Stimulated activated CD4-positive, alpha-beta T cell treated with anti-CD3 and anti-CD28 coated beads, Interleukin-4, amount 100 ng/mL, for 48 hours (primary cell): ENCODE results near the gene GPR135.

Experiments
- DNase-seq, 2 donors: peaks; one replicate each; pipeline ENCODE4 v3.0.0-alpha.2; 2020; ENCODE audit warnings: low read depth in 2 of 2

GPR135 gene, protein sequence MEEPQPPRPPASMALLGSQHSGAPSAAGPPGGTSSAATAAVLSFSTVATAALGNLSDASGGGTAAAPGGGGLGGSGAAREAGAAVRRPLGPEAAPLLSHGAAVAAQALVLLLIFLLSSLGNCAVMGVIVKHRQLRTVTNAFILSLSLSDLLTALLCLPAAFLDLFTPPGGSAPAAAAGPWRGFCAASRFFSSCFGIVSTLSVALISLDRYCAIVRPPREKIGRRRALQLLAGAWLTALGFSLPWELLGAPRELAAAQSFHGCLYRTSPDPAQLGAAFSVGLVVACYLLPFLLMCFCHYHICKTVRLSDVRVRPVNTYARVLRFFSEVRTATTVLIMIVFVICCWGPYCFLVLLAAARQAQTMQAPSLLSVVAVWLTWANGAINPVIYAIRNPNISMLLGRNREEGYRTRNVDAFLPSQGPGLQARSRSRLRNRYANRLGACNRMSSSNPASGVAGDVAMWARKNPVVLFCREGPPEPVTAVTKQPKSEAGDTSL

DNA sequence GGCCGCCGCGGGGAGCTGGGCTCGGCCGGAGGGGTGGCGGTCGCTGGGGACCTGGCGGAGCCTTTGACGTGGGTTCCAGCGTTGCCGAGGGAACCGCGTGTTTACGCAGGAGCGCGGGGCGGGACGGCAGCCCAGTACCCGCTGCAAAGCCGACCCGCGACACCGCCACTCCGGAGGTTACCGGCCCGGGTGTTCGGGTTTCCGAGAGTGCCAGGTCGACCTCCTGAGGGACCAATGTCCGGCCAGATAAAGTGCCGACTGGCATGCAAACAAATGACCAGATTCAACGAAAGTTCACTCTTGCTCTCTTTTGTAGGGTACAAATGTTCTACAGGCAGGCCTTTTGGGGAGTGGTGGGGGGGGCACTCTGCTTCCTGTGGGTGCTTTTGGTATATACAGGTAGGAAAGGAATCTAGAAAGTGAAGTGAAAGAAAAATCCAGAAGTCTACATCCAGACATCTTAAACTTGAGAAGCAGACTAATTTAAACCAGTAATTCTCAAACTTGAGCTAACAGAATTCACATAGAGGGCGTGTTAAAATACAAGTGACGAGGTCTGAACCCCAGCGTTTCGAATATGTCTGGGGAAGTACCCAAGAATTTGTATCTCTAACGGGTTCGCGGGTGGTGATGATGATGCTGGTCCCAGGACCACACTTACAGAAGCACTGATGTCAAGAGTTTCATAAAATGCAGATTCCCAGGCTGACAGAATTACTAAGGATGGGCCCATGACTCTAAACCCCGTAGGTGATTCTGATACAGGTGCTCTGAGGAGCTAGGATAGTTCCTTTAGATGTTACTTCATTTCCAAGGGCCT is at the start of gene GPR135:
TSS of gene GPR135 (minus strand) at position 65 of the 820 bp plus-strand sequence. CDS start 154 bp downstream, outside the sequence.
- peak in 1 of 2 donors; percentile 14 for DNase-seq

DNA sequence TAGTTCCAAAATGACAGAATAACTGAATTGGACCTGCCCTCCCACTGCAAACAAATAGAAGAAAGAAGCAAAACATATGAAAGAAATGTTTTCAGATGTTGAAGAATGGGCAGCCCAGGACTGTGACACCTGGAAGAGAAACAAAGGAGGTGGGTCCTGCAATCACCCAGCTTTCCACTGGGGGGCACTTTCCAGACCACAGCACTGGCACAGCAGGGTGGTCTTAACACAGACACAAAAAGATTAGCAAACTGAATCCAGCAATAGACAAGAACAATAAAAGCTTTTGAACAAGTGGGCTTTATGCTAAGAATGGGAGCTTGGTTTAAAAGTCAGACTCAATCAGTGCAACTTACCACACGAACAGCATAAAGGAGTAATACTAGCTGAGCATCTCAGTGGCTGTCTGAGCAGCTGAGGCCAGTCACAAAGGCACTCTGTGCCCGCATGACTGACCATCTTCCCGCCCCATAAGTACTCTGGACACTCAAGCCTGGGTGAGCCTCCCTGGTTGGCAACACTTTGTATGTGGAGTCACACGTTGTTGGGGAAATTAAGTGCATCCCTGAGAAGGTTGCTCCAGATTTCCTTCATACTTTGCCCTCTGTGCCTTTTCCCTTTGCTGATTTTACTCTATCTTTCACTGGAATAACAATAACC is 46.9 kb upstream of the GPR135 start:
- no peak for DNase-seq

DNA sequence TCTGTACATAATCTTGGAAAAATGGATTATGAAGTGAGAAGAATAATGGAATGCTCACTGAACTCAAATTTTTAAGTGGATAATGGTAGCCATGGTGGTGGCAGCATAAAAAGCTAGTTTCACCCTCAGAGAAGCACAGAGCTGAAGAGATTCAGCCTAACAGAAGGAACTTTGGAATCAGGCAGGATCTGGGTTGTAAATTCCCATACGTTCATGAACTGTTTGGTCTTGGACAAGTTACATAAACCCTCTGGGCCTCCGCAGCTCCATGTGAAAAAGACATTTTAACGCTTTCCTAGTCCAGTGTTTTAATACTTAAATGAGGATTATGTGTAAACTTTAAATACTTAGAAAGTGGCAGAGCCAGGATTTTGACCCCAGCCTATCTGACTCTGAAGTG is 45.8 kb upstream of the GPR135 start:
- DNase-seq: no peak

DNA sequence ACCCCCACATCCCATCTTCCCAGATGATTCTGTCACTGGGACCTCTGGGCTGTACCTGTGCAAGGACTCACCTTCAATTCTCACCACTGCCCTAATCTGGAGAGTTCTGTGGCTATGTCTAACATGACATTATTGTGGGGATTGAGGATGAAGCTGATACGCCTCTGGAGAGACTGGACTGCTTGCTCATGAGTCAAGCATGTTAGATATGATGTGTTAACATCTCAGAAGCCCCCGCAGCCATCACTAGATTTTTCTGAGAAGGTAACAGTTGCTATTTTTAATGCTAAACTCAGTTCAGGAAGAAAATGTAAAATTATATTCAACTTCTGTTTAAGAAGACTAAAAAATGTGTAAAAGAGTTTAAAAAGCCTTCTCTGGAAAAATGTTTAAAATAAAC is 44.8 kb upstream of the GPR135 start:
- no peak for DNase-seq

DNA sequence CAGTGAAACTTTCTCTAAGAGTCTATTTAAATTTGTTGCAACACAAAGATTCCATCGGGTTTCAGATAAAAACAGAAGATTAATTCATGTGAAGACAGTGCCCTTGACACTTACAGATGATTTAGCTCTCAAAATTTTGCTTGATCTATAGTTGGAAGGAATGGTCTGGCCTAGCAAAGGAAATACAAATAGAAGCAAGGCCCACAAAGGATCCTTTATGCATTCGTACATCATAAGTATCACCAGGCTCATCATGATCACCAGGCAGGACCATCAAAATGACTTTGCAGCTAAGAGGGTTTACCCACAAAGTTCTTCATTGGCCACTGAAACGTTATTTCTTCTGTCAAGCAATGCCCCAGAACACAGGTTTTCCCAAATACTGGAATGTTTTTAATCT is 43.9 kb upstream of the GPR135 start:
- no peak for DNase-seq

DNA sequence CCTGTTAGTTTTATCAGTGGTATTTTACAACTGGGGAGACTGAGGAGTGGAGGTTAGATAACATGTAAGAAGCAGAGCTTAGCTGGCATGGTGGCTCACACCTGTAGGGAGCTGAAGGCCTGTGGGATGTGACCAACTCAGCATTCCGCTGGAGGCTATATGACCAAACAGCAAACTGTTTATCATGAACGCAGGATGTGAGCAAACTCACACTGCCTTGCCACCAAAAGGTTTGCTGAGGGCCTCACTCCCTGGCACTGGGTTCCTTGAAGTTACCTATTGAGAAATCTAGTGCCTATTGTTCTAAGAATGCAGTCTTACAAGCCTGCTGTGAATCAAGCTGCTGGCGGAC is 42.5 kb upstream of the GPR135 start:
- DNase-seq: no peak

DNA sequence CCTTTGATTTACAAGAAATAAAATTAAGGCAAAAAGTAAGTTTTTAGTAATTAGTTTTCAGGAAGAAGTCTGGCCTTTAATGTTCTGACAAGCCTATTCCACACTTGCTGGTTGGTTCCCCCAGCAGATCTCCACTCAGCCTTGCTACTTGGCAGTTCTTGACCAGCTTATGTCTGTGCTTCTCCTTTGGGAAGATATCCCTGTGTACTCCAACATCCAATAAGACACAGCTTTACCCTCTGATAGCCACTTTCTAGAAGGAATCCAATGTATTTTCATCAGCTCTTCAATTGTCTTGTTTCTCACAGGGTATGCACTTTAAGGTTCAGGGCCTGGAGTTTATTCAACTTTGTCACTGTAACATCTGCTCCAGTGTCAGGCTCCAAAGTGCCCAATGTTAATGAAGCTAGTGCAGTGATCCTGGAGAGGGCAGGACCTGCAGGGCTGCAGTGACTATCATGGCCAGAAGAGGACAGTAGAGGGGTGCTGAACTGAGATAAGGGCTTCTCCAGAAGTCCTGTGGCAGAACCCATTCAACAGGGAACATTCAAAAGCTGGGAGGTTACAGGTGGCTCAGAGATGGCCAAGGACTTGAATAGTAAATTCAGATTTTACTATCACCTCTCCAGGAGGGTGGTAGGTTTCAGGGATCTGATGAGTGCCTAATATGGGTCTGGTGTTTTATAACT is 42.0 kb upstream of the GPR135 start:
- peak; percentile 35 to 43 for DNase-seq

DNA sequence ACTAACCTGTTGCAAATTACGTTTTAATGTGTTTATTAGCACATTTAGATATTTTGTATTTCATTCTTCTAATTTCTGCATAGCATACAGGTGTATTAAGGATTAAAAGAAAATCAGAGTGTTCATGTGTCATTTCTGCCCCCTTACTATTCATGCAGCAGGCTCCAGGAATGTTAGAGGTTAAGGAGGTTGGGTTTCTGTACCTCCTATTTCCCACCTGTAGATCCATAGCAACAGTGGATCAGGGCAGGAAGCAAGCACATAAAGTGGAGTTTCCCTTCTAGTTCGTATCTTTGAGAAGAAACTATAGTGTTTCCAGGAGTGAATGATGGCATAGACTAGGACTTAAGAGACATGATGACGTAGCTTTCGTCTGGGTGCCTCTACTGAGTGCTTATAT is 38.1 kb upstream of the GPR135 start:
- DNase-seq: no peak

DNA sequence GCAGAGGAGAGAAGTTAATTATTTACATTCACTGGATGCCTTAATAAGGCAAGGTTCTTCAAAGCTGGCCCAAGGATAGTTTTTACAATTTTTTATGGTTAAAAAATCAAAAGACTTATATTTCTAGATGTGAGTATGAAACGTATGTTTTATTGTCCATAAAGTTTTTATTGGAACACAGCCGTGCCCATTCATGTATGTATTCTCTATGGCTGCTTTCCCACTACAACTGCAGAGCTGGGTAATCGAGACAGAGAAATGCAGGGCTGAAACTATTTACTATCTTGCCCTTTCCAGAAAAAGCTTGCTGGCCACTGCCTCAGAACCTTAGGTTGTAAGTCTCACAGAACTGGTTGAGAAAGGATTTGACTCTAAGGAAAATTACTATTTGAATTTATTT is 35.6 kb upstream of the GPR135 start:
- no peak for DNase-seq

DNA sequence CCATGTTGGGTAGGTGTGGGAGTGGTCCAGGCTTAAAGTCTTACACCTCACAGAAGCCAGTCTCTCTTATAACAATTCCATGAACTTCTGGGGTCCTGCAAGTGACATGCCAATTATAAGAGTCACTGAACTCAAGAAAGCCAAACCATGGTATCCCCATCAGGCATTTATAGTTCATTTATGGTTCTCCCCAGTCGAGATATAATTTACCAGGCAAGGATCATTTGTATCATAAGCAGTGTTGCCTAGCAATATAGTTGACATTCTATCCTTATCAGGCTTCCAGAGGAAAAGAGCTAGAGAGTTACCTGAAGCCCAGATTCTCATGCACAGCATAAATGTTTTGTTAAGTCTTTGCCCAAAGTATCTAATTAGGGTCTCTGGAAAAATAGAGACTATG is 27.2 kb upstream of the GPR135 start:
- DNase-seq: no peak

DNA sequence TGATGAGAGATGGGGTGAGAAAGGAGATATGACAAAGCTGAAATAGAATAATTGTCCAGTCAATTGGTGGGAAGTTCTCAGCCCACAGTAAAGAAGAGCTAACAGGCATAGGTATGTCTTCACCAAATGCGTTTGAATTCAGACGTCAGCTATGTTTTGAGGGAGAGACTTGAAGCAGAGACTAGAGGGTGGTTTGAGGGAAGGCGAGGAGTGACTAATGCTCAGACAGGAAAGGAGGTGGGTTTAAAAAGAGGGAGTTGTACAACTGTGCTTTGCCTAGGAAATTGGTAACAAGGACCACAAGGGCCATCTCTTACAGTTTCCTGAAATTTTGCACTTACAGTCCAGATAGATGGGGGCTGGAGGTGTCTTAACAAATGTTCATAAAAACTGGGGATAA is 25.6 kb upstream of the GPR135 start:
- DNase-seq: no peak

DNA sequence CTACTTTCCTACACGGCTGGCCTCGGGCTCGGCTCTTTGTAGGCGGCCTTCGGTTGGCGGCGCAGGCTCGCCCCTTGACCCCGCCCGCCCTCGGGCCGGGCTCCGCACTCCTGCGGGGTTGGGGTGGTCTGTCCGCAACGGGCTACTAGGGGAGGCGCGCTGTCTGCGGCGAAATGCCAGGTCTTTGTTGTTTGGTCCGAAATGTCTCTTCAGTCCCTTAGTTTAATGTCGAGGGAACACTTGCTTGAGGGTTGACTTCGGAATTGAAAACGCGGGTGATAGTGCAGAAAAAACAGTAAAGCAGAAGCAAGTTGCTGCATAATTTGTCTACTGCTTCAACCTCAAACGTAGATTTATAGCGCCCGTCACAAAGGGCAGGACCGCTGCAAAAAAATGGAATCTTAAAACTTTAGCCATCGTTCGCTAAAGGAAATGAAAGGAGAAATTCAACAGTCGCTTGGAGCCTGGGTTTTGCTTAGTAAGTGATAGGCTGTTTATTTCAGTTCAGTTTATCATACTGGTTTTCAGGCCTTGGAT is 19.5 kb upstream of the GPR135 start:
- DNase-seq: no peak

DNA sequence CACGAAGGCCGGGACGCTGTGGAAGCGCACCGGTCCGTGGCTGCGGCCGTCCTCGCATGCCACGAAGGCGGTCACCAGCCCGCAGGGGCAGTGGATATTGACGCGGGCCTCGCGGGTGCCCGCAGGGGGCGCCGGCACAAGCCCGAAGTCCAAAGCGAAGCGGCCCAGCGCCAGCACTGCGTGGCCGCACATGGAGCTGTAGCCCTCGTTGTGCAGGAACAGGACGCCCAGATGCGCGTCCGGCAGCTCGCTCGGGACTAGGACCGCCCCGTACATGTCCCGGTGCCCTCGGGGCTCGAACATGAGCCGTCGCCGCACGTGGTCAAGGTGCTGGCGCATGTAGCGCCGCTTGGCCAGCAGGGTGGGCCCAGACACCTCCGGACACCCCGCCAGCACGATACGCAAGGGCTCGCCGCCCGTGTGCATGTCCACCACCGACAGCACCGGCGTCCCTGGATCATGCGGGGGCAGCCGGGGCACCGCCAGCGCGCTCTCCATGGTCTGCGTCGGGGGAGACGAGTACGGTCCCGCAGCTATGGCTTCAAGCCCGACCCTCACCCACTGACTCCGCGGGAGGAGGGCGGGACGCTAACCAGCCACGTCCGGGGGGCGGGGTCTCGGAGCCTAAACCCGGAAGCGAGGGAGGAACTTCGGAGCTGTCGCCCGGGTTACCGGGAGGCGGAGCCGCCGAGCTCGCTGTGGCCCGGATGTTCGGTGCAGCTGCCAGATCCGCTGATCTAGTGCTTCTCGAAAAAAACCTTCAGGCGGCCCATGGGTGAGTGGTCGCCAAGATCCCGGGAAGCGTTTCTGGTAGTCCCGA is 18.8 kb upstream of the GPR135 start, which contains the start of the genes JKAMP and L3HYPDH:
TSS of gene JKAMP (plus strand) at position 699 of the 820 bp plus-strand sequence. CDS start at position 772, 73 bp downstream.
TSS of gene L3HYPDH (minus strand) at position 590 of the 820 bp plus-strand sequence. CDS start at position 498, 92 bp downstream.
- peak; percentile 97 to 98 for DNase-seq

DNA sequence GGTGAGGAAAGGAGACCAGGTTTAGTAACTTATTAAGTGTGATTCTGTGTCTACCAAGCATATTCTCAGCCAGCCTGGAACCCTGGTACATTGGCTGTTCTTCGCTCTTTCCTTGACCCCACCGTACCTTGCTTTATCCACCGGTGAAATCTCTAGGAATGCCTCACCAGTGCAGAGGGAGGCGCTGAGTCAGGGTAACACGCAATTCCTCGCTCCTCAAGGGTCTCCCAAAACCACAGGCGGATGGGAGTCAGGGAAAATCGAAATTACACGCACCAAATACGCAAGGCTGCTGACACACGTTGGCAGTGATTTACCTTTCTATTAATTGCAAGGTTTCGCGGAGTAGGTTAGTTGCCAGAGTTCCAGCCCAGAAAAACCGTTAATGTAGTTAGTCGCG is 18.2 kb upstream of the GPR135 start:
- DNase-seq: no peak

DNA sequence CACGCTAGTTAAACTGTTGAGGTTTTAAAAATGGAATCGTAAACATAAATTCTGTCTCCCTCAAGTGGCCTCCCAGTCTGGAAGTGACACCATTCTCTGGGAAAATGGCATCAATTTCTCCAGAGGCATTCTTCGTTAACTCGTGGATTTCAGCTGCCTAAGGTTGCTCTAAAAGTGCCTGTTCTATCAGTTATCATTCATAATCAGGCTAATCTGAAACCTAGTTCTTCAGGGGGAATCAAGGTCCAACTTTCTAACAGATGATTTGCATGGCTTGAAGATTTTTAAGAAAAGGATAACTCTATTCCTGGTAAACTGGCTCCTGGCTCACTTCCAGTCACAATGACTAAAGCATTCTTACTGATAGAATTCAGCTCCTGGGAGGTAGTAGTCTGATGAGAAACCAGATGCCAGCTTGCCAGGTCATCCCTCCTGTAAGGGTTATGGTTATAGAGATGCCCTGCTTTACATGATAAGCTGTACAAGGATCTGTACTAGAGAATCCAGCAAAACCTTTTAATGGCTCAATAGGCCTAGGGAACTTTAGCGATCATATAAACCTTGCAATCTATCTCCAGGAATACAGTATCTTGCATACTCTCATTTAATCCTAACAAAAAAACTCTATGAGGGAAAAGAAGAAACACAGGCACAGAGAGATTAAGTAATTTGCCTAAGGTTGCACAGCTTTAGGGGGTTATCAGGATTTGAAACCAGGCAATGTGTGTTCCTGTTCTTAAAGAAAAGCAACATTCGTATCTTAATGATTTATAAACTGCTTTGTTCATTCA is 17.6 kb upstream of the GPR135 start:
- no peak for DNase-seq

DNA sequence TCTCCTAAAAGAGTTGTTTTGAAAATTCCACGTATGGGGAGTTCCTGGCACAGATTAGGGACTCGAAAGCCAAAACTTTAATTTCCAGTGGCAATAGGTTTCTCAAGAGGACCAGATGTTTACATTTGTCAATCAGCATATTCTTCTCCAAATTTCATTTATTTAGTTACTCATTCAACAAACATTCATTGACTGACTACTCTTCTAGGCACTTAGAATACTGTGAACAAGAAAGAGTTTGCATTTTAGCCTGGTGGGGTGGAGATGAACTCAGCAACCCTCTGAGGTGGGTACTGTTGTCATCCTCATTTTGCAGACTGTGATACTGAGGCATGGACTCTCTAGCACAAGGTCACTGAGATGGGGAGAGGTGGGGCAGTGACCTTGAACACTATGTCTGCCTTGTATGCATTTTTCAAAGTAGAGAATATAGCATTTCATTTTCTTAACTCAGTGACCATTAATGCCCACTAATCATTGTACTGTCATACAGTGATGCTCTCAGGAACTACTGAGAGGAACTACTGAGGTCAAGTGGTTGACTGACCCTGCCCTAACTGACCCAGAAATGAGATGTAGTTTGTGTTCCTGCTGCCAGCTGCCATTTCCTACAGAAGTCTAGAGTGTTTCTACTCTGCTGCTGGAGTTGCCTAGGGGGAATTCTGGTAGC is 16.8 kb upstream of the GPR135 start:
- no peak for DNase-seq

DNA sequence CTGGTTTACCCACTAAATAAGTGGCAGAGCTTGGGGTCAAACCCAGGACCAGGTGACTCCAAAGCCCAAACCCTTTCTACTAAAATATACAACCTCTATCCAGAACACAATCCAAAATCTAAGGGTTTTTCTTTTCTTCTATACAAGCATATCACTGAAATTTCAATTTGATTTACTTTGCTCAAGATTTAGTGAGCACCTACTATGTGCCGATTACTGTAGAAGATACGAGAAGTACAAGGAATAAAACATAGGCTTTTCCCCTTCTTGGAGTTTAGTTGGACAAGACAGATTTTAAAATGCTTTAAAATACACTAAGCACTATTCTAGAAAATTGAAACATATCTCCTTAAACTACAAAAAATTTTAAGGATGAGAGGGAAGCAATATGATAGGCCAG is 16.2 kb upstream of the GPR135 start:
- DNase-seq: no peak

DNA sequence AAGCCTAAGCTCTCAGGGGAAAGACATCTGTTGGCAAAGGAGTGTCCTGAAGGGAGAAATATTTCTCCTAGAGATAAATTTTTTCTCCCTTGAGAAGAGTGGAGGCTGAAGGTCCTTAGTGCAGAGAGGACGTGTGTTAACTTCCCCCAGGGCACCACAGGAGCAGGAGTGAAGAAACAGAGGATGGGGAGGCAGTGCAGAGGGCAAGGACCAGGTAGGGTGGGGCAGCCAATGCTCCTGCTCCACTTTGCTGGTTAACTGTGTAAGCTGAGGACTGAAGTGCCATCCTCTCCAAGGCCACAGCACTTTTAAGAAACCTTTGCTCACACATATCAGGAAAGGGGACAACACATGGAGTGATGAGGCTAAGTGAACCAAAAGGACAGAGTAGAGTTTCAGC is 15.0 kb upstream of the GPR135 start:
- DNase-seq: no peak

DNA sequence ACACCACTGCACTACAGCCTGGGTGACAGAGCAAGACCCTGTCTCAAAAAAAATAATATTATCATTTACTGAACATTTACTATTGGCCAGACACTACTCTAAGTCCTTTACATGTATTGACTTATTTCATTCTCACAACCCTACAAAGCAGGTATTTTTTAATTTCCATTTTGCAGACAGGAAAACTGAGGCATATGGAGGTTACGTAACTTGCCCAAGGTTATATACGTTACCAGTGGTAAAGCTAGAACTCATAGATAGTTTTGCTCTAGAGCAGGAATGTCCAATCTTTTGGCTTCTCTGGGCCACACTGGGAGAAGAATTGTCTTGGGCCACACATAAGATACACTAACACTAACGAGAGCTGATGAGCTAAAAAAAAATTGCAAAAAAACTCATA is 13.4 kb upstream of the GPR135 start:
- no peak for DNase-seq
